Breast epithelium (tissue), 4 donors: ENCODE results near the gene HERC6. TPM values are rescaled to one million over a fixed set of nuclear protein-coding genes. Genes with fewer than 3 reads are reported as not detected.
"Not testable (repeated sequence)": the region's sequence is repeated elsewhere in the genome, so short reads cannot be mapped to it uniquely, and the experiment has no call there.

Source experiments
- DNase-seq, 2 donors: peaks; one replicate each; pipeline ENCODE4 v3.0.0-alpha.2; 2019; ENCODE audit warnings: low spot score in 2 of 2
- H3K27ac ChIP-seq, 2 donors: fragments of 200-600 bp; sonication (generic) in 1 of 2; one replicate each; pipeline ENCODE4 v1.5.1; 2016 to 2019; ENCODE audit warnings: mild to moderate bottlenecking in 1 of 2
- H3K27me3 ChIP-seq, 2 donors: fragments of 200-600 bp; sonication (generic) in 1 of 2; one replicate each; pipeline versions ENCODE4 v1.5.1 to v1.6.0; 2017 to 2019; ENCODE audit warnings: control low read depth in 1 of 2, mild to moderate bottlenecking in 1 of 2
- H3K36me3 ChIP-seq: fragments of 200-600 bp; one replicate; pipeline ENCODE4 v1.5.1; 2019
- H3K4me1 ChIP-seq, 2 donors: fragments of 200-600 bp; sonication (generic); one replicate each; pipeline ENCODE4 v1.5.1; 2016 to 2019; ENCODE audit warnings: control low read depth in 1 of 2
- H3K4me3 ChIP-seq, 3 donors: fragments of 200-600 bp; sonication (generic); 1 replicate in 2 of 3; 2 replicates in 1 of 3; pipeline ENCODE4 v1.5.1; 2016 to 2019; ENCODE audit warnings: mild to moderate bottlenecking in 3 of 3, moderate library complexity in 2 of 3
- H3K9me3 ChIP-seq, 2 donors: fragments of 200-600 bp; sonication (generic) in 1 of 2; one replicate each; pipeline ENCODE4 v1.5.1; 2016 to 2019; ENCODE audit warnings: control low read depth in 1 of 2
- POLR2A ChIP-seq: fragments of 450-650 bp; IDR thresholded peaks from one replicate; pipeline ENCODE4 v1.6.1; 2016; ENCODE audit warnings: antibody characterized with exemption, mild to moderate bottlenecking, moderate library complexity
- POLR2AphosphoS5 ChIP-seq, 3 donors: sonication (generic); formaldehyde crosslinking; IDR thresholded peaks; one replicate each; pipeline ENCODE4 v1.6.1; 2017; ENCODE audit warnings: antibody characterized with exemption in 3 of 3
- intact Hi-C: fragments of 100-400 bp; cut with DNase I; formaldehyde crosslinking; loops from one replicate; pipeline ENCODE4 v1.15.1; 2023; ENCODE audit warnings: low total_unique reads
- total RNA-seq, 3 donors: library from RNA; depleted of rRNA; stranded (reverse); fragments of >200 nt; gene quantifications; one replicate each; pipeline ENCODE4 v1.1.0, GENCODE V29; 2016
- TF ChIP-seq, protein P1 (sequence below), 3 donors: fragments of 450-650 bp; IDR thresholded peaks; one replicate each; pipeline ENCODE4 v1.5.1; 2016 to 2017; ENCODE audit warnings: antibody characterized with exemption in 3 of 3, mild to moderate bottlenecking in 3 of 3, moderate library complexity in 3 of 3

HERC6 gene
- total RNA-seq, 3 donors from 2014 or later: 2.6 to 19.0 (median 5.2) TPM

DNA sequence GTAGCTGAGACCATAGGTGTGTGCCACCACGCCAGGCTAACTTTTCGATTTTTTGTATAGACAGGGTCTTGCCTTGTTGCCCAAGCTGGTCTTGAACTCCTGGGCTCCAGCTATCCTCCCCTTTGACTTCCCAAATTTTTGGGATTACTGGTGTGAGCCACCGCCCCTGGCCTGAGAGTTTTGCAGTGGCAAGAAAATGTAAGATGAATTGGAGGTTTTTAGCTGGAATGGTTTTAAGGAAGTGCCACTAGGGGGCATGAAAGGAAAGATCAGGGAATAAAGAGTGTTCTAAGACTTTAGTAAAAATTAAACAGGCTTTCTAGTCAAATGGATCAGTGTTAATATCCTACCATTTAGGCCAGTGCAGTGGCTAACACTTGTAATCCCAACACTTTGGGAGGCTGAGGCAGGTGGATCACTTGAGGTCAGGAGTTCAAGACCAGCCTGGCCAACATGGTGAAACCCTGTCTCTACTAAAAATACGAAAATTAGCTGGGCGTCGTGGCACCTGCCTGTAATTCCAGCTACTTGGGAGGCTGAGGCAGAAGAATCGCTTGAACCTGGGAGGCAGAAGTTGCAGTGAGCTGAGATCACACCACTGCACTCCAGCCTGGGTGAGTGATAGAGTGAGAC lies 9.4 kb upstream of the HERC6 start:
- TF ChIP-seq, protein P1, sequence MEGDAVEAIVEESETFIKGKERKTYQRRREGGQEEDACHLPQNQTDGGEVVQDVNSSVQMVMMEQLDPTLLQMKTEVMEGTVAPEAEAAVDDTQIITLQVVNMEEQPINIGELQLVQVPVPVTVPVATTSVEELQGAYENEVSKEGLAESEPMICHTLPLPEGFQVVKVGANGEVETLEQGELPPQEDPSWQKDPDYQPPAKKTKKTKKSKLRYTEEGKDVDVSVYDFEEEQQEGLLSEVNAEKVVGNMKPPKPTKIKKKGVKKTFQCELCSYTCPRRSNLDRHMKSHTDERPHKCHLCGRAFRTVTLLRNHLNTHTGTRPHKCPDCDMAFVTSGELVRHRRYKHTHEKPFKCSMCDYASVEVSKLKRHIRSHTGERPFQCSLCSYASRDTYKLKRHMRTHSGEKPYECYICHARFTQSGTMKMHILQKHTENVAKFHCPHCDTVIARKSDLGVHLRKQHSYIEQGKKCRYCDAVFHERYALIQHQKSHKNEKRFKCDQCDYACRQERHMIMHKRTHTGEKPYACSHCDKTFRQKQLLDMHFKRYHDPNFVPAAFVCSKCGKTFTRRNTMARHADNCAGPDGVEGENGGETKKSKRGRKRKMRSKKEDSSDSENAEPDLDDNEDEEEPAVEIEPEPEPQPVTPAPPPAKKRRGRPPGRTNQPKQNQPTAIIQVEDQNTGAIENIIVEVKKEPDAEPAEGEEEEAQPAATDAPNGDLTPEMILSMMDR (IDR thresholded peaks at IDR 0.05): peak in 2 of 3 donors; percentile 33 to 37
- intact Hi-C loops, H3K9me3 ChIP-seq, H3K36me3 ChIP-seq, H3K27me3 ChIP-seq, H3K4me3 ChIP-seq, H3K27ac ChIP-seq, DNase-seq, H3K4me1 ChIP-seq: not testable (repeated sequence)

DNA sequence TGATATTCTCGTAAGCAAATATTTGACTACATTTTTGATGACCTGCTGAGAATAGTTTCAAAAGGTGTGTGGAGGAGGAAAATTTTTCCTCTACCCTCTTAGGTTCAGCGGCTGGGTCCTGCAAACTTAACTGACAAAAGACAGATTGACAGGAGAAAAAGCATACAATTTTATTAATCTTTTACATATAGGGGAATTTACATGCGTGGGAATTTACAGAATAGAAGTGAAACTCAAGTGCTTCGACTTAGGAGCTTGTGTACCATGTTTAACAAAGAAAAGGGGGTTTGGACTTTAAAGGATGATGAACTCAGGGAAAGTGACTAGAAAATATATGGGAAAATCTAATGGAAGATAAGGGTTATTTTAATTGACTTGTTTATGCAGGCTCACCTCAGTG lies 2.5 kb downstream of the HERC6 start:
- no peaks in the 10 kb centered on the region for H3K9me3 ChIP-seq
- H3K36me3 ChIP-seq: no peaks in the 10 kb centered on the region
- DNase-seq: no peak
- TF ChIP-seq POLR2AphosphoS5 (IDR thresholded peaks at IDR 0.05) (no peak), POLR2A (no peak)
- TF ChIP-seq, protein P1 (IDR thresholded peaks at IDR 0.05): no peak
- H3K27me3 ChIP-seq: no peaks in the 10 kb centered on the region
- no peak overlapping the region for H3K4me3 ChIP-seq
- no peak overlapping the region for H3K27ac ChIP-seq
- no peaks in the 10 kb centered on the region for H3K4me1 ChIP-seq
- intact Hi-C loops: no loop called here

DNA sequence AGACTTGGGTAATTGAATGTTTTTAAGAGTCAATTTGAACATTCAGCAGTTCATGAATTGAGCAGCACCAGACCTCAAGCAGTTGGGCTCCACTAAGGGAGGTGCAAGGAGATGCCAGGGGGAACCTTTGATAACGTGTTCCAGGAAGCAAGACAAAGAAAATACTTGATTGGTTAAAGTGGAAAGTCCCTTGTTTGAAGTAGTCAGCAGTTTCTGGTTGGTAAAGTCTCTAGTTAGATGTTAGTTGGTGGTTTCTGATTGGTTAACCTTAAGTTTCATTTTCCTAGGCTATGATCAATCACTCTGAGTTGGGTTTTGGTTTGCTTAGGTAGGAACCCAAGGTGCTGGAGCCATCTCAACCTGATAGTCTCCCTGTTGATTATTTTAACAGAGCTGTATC lies 4.0 kb downstream of the HERC6 start:
- Histone ChIP-seq H3K27ac (no peak overlapping the region), H3K4me3 (no peak overlapping the region), H3K27me3 (no peaks in the 10 kb centered on the region), H3K36me3 (no peaks in the 10 kb centered on the region), H3K9me3 (no peaks in the 10 kb centered on the region), H3K4me1 (no peaks in the 10 kb centered on the region)
- TF ChIP-seq POLR2AphosphoS5 (IDR thresholded peaks at IDR 0.05) (no peak), POLR2A (no peak)
- TF ChIP-seq, protein P1 (IDR thresholded peaks at IDR 0.05): no peak
- DNase-seq: no peak
- intact Hi-C loops: no loop called here

DNA sequence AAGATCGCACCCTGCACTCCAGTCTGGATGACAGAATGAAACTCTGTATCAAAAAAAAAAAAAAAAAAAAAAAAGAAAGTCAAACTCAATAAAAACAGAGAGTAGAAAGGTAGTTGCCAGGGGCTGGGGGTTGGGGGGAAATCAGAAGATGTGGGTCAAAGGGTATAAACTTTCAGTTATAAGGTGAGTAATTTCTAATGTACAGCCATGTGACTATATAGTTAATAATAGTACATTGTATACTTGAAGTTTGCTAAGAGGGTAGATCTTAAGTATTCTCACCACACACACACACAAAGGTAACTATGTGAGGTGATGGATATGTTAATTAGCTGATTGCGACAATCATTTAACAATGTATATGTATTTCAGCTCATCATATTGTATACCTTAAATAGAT lies 11.5 kb downstream of the HERC6 start:
- no peak for DNase-seq
- no peaks in the 10 kb centered on the region for H3K9me3 ChIP-seq
- intact Hi-C loops: no loop called here

DNA sequence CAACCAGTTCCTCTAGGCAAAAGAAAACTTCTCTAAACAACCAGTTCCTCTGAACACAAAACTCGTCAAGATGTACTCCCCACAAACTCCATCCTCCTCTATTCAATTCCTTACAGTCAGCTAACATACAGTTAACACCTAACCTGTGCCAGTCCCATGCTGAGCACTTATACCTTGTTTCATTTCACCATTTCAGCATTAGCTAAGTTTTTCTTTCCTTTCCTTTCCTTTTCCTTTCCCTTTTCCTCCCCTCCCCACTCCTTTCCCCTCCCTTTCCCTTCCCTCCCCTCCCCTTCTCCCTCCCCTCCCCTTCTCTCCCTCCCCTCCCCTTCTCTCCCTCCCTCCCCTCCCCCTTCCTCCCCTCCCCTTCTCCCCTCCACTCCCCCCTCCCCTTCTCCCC lies 13.1 kb downstream of the HERC6 start:
- H3K36me3 ChIP-seq: no peaks in the 10 kb centered on the region
- no peak for DNase-seq

More for the DNA sequence above, 11.5 kb downstream of the HERC6 start:
- H3K36me3 ChIP-seq: no peaks in the 10 kb centered on the region
- no peaks in the 10 kb centered on the region for H3K27me3 ChIP-seq
- TF ChIP-seq POLR2AphosphoS5 (IDR thresholded peaks at IDR 0.05) (no peak), POLR2A (no peak)
- TF ChIP-seq, protein P1 (IDR thresholded peaks at IDR 0.05): no peak
- H3K4me1 ChIP-seq: no peaks in the 10 kb centered on the region
- H3K27ac ChIP-seq: no peak overlapping the region
- H3K4me3 ChIP-seq: no peak overlapping the region

More for the DNA sequence above, 13.1 kb downstream of the HERC6 start:
- no peaks in the 10 kb centered on the region for H3K9me3 ChIP-seq
- intact Hi-C loops: no loop called here
- TF ChIP-seq POLR2AphosphoS5 (IDR thresholded peaks at IDR 0.05) (no peak), POLR2A (no peak)
- TF ChIP-seq, protein P1 (IDR thresholded peaks at IDR 0.05): no peak
- no peaks in the 10 kb centered on the region for H3K27me3 ChIP-seq
- no peaks in the 10 kb centered on the region for H3K4me1 ChIP-seq
- H3K4me3 ChIP-seq: no peak overlapping the region
- no peak overlapping the region for H3K27ac ChIP-seq
